Measurements from ENCODE around the gene LY6G6C. TPM values are rescaled to one million over a fixed set of nuclear protein-coding genes. Genes with fewer than 3 reads are reported as not detected.

Gene LY6G6C
- total RNA-seq, 1 donor from 2014 or later = not detected

DNA sequence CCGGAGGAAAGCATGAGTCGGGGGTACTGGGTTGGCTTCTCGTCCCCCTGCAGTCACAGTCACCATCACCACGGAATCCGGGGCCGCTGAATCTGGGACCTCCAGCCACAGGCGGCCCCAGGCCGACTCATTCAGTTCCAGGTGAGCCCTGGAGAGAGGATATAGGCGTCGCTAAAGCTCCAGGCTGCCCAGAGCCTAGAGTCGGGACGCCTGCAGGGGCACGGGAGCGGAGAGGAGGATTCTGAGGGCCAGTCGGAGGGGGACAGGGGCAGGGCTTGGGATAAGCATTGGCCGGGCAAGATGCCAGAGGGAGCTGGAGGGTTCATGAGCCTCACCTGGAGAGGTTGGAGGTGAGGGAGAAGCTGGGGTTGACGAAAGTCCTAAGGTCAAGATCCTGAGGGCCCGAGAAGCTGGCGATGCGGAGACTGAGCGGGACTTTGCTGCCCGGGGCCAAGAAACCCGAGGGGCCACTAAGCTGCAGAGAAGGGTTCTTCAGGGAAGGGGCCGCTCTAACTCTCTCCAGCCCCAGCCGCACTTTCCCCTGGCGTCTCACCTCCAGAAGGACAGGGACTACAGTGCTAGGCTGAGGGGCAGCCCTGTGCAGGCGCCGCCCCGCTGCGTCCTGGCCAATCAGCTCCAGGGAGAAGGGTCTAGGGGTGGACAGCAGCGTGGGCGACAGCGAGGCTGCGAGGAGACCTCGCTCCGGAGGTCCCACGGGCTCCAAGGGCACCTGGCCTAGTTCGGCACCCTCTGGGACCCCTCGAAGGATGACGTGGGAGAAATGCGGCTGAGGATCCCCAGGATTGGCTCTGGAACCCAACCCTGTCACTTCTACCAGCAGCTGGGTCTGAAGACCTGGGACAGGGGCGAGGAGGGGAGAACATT lies 44.6 kb upstream of the LY6G6C start:
- ATAC-seq (no peak), DNase-seq (no peak)
- Histone ChIP-seq H3K4me3 (peak overlapping the region; percentile 14), H3K27me3 (no peaks in the 10 kb centered on the region), H3K36me3 (no peaks in the 10 kb centered on the region), H3K9me3 (no peaks in the 10 kb centered on the region), H3K27ac (no peak overlapping the region), H3K4me1 (peaks cover 6% of the 10 kb centered on the region)
- TF ChIP-seq, protein P1, sequence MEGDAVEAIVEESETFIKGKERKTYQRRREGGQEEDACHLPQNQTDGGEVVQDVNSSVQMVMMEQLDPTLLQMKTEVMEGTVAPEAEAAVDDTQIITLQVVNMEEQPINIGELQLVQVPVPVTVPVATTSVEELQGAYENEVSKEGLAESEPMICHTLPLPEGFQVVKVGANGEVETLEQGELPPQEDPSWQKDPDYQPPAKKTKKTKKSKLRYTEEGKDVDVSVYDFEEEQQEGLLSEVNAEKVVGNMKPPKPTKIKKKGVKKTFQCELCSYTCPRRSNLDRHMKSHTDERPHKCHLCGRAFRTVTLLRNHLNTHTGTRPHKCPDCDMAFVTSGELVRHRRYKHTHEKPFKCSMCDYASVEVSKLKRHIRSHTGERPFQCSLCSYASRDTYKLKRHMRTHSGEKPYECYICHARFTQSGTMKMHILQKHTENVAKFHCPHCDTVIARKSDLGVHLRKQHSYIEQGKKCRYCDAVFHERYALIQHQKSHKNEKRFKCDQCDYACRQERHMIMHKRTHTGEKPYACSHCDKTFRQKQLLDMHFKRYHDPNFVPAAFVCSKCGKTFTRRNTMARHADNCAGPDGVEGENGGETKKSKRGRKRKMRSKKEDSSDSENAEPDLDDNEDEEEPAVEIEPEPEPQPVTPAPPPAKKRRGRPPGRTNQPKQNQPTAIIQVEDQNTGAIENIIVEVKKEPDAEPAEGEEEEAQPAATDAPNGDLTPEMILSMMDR (IDR thresholded peaks at IDR 0.05) = no peak
- intact Hi-C loops (cut with DNase I) = no loop called here

- no peak for ATAC-seq
- Histone ChIP-seq H3K36me3 (no peaks in the 10 kb centered on the region), H3K4me1 (peaks cover 6% of the 10 kb centered on the region), H3K27ac (no peak overlapping the region), H3K27me3 (no peaks in the 10 kb centered on the region), H3K4me3 (no peak overlapping the region), H3K9me3 (no peaks in the 10 kb centered on the region)
- intact Hi-C loops (cut with DNase I) = no loop called here
- DNase-seq = no peak
- TF ChIP-seq, protein P1 (IDR thresholded peaks at IDR 0.05) = no peak
Observed at GRCh38 chr6:31765559-31765909, 44.0 kb upstream of the LY6G6C start.

DNA sequence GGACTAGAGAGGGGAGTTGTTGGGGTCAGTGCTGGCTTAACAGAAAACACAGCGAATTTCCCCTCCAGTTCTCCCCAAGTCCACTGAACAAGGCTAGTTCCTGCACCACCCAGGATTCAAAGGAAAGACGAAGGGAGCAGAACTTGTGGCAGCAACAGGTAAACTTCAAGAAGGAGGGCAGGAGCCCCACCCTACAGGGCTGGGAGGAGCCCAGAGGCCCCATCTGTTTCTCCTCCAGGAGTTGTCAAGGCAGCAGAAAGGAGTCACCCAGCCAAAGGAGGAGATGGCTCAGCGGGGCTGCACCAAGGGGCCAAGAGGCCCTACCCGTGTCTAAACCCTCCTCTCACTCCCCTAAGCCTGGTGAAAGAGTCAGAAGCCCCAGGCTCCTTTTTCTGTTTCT lies 42.7 kb upstream of the LY6G6C start:
- Histone ChIP-seq H3K4me1 (peaks cover 4% of the 10 kb centered on the region), H3K27ac (no peak overlapping the region), H3K36me3 (no peaks in the 10 kb centered on the region), H3K27me3 (no peaks in the 10 kb centered on the region), H3K9me3 (no peaks in the 10 kb centered on the region), H3K4me3 (no peak overlapping the region)
- intact Hi-C loops (cut with DNase I) = no loop called here
- DNase-seq (no peak), ATAC-seq (no peak)
- TF ChIP-seq, protein P1 (IDR thresholded peaks at IDR 0.05) = no peak

DNA sequence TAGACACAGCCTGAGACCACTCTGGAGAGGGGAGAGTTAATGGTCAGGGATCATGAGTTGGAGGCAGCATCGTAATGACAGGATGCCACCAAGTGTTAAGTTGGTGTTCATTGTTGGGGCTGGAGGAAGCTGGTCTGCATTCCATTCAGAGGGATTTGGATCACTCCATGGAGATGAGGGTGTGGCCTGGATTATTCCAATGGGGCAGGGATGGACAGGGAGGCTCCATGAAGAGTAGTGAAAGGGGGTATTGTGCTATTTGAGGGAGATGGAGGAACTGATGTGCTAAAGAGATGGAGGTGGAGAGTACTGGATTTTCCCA lies 42.0 kb upstream of the LY6G6C start:
- TF ChIP-seq, protein P1 (IDR thresholded peaks at IDR 0.05) = no peak
- no peaks in the 10 kb centered on the region for H3K9me3 ChIP-seq
- H3K36me3 ChIP-seq = no peaks in the 10 kb centered on the region
- H3K27me3 ChIP-seq = no peaks in the 10 kb centered on the region
- intact Hi-C loops (cut with DNase I) = no loop called here
- no peaks in the 10 kb centered on the region for H3K4me1 ChIP-seq
- DNase-seq (no peak), ATAC-seq (peak; percentile 31)
- H3K4me3 ChIP-seq = no peak overlapping the region
- H3K27ac ChIP-seq = no peak overlapping the region

DNA sequence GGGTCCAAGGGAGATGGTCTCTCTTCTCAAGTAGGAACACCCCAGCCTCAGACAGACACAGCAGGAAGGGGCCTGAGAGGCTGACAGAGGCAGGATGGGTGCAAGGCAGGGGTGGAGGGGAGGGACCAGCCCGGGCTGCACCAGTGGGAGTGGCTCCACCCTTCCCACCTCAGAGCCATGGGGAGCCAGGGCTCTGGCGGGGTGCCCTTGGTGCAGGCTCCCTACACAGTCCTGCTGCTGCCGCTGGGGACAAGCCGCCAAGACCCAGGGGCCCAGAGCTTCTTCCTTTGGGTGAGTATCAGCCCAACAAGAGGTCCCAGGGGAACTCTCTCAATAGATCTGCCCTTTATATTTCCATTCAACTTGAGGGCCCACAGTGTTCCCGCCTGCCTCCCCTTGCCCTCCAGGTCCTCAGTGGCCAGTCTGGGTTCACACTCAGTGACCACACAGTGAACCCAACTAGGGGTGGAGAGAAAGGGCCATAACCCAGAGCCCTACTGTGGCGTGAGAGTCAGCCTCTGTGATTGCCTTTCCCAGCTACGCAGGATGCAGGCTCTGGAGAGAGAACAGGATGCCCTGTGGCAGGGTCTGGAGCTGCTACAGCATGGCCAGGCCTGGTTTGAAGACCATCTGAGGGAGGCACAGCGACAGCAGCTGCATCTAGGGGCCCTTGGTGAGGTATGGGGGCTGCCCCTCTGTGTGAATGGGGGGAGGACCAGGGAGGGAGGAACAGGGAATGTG lies 41.5 kb upstream of the LY6G6C start:
- no peaks in the 10 kb centered on the region for H3K27me3 ChIP-seq
- ATAC-seq = no peak
- H3K4me3 ChIP-seq = no peak overlapping the region
- H3K36me3 ChIP-seq = no peaks in the 10 kb centered on the region
- DNase-seq = no peak
- H3K9me3 ChIP-seq = no peaks in the 10 kb centered on the region
- no peaks in the 10 kb centered on the region for H3K4me1 ChIP-seq
- intact Hi-C loops (cut with DNase I) = no loop called here
- TF ChIP-seq, protein P1 (IDR thresholded peaks at IDR 0.05) = no peak
- no peak overlapping the region for H3K27ac ChIP-seq
